DOHH2 (cell line): ENCODE data around the gene CEMIP2.

Source experiments
- EZH2phosphoT487 ChIP-seq: fragments of 200-600 bp; sonication (generic); IDR thresholded peaks from 2 replicates; pipeline ENCODE4 v1.6.1; 2017; ENCODE audit warnings: borderline replicate concordance, mild to moderate bottlenecking, antibody characterized with exemption, low read length, moderate library complexity, mixed read lengths
- TF ChIP-seq, protein P1 (sequence below): fragments of 200-600 bp; sonication (generic); IDR thresholded peaks from one replicate; pipeline ENCODE4 v1.5.1; 2014; ENCODE audit warnings: antibody characterized with exemption, mild to moderate bottlenecking, low read depth, low read length; ENCODE audit not compliant: poor library complexity, severe bottlenecking

DNA sequence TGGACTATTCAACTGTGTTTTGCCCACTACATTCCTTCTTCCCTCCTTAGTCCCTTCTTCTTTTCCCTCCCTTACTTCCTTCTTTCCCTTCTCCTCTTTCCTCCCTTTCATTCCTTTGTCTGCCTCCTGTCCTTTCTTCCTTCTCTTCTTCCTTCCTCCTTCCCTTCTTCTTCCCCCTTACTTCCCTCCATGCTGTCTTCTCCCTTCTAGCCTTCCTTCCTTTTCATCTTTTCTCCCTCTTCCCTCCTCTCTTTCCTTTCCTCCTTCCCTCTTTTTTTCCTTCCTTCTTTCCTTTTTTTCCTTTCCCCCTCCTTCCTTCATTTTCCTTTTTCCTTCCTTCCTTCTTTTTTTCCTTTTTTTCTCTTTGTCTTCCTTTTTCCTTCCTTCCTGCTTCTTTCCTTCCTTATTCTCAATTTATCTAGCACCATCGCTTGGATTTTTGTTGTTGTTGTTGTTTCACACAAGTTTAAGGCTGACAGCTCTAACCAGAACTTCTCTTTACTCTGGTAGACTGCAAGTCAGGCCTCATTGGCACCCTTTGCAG, 123.4 kb downstream of the CEMIP2 start:
- TF ChIP-seq, protein P1, sequence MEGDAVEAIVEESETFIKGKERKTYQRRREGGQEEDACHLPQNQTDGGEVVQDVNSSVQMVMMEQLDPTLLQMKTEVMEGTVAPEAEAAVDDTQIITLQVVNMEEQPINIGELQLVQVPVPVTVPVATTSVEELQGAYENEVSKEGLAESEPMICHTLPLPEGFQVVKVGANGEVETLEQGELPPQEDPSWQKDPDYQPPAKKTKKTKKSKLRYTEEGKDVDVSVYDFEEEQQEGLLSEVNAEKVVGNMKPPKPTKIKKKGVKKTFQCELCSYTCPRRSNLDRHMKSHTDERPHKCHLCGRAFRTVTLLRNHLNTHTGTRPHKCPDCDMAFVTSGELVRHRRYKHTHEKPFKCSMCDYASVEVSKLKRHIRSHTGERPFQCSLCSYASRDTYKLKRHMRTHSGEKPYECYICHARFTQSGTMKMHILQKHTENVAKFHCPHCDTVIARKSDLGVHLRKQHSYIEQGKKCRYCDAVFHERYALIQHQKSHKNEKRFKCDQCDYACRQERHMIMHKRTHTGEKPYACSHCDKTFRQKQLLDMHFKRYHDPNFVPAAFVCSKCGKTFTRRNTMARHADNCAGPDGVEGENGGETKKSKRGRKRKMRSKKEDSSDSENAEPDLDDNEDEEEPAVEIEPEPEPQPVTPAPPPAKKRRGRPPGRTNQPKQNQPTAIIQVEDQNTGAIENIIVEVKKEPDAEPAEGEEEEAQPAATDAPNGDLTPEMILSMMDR = no peak
- no peak for TF ChIP-seq EZH2phosphoT487
